SW 1271 (cell line): Measurements from ENCODE around the gene GSTM1.
A peak's percentile ranks its signal among the peaks of the same experiment; 100 is the strongest.

Experiments
- DNase-seq, 2 experiments: peaks; one replicate each; lab custom pipeline; 2025; lab: John Stamatoyannopoulos, UW

GSTM1 gene

GRCh38 chr1:109726728-109727373, 39.2 kb downstream of the GSTM1 start:
- no peak for DNase-seq

GRCh38 chr1:109728870-109729269, 41.3 kb downstream of the GSTM1 start:
- no peak for DNase-seq

GRCh38 chr1:109730666-109731065, 43.0 kb downstream of the GSTM1 start:
- DNase-seq, result no peak

GRCh38 chr1:109732390-109732881, 44.8 kb downstream of the GSTM1 start:
- no peak for DNase-seq

GRCh38 chr1:109733236-109733870, 45.7 kb downstream of the GSTM1 start:
- DNase-seq, result no peak

GRCh38 chr1:109739738-109740614, 52.4 kb downstream of the GSTM1 start:
- peak in 1 of 2 experiments; percentile 64 for DNase-seq

GRCh38 chr1:109740615-109741373, 53.2 kb downstream of the GSTM1 start, which contains the start of gene GSTM3:
TSS of gene GSTM3 (minus strand) at chr1:109741038. CDS start at chr1:109740287, 751 bp downstream.
- DNase-seq, result peak in 1 of 2 experiments; percentile 32
